Neuronal stem cell (in vitro differentiated cells): ENCODE measurements around the gene PSMG3.

Experiments
- DNase-seq: peaks from one replicate; pipeline ENCODE4 v3.0.0-alpha.2; 2013; ENCODE audit warnings: low spot score
- H2AFZ ChIP-seq: one replicate; pipeline ENCODE4 v1.6.1; 2013; ENCODE audit warnings: mild to moderate bottlenecking, low read length, inconsistent platforms
- H2AK5ac ChIP-seq: 2 replicates; pipeline ENCODE4 v1.6.1; 2013; ENCODE audit warnings: low read depth, mild to moderate bottlenecking, inconsistent platforms, low read length, moderate library complexity, mixed read lengths
- H2BK120ac ChIP-seq: 2 replicates; pipeline ENCODE4 v1.6.1; 2013; ENCODE audit warnings: low read depth, mild to moderate bottlenecking, inconsistent platforms, low read length, moderate library complexity, mixed read lengths
- H2BK12ac ChIP-seq: one replicate; pipeline ENCODE4 v1.6.1; 2013; ENCODE audit warnings: low read length, inconsistent platforms
- H2BK15ac ChIP-seq: 2 replicates; pipeline ENCODE4 v1.6.1; 2013; ENCODE audit warnings: mild to moderate bottlenecking, low read length, inconsistent platforms, mixed read lengths
- H2BK5ac ChIP-seq: one replicate; pipeline ENCODE4 v1.6.1; 2013; ENCODE audit warnings: inconsistent platforms, mild to moderate bottlenecking, low read length, moderate library complexity
- H3K14ac ChIP-seq: one replicate; pipeline ENCODE4 v1.6.1; 2013; ENCODE audit warnings: low read length, inconsistent platforms
- H3K18ac ChIP-seq: 2 replicates; pipeline ENCODE4 v1.6.1; 2013; ENCODE audit warnings: low read length, inconsistent platforms
- H3K23ac ChIP-seq: 2 replicates; pipeline ENCODE4 v1.6.1; 2013; ENCODE audit warnings: low read depth, mild to moderate bottlenecking, mixed read lengths, low read length, inconsistent platforms; ENCODE audit not compliant: poor library complexity
- H3K27ac ChIP-seq: replicated peaks from 3 replicates; pipeline ENCODE4 v1.5.1; 2013; ENCODE audit warnings: low read length, inconsistent platforms
- H3K27me3 ChIP-seq, 3 experiments: 2 replicates each; pipeline ENCODE4 v1.6.1; 2013; ENCODE audit warnings: low read length in 3 of 3, mild to moderate bottlenecking in 2 of 3, inconsistent platforms in 1 of 3, low read depth in 1 of 3, mixed read lengths in 1 of 3, moderate library complexity in 1 of 3; ENCODE audit not compliant: control insufficient read depth in 3 of 3, insufficient read depth in 3 of 3
- H3K36me3 ChIP-seq, 2 donors: replicated peaks in 1 of 2; 2 replicates each; pipeline ENCODE4 v1.6.1; 2013; ENCODE audit warnings: low read length in 2 of 2; ENCODE audit not compliant: control insufficient read depth in 2 of 2, insufficient read depth in 2 of 2
- H3K4ac ChIP-seq: 2 replicates; pipeline ENCODE4 v1.6.1; 2013; ENCODE audit warnings: inconsistent platforms, mild to moderate bottlenecking, low read length, moderate library complexity
- H3K4me1 ChIP-seq, 2 donors: 1 replicate in 1 of 2; 2 replicates in 1 of 2; pipeline ENCODE4 v1.6.1; 2013; ENCODE audit warnings: low read length in 2 of 2, low read depth in 1 of 2; ENCODE audit not compliant: control insufficient read depth in 2 of 2, insufficient read depth in 1 of 2
- H3K4me2 ChIP-seq: one replicate; pipeline ENCODE4 v1.6.1; 2013; ENCODE audit warnings: mild to moderate bottlenecking, low read length, inconsistent platforms; ENCODE audit not compliant: insufficient read depth, poor library complexity, severe bottlenecking
- H3K4me3 ChIP-seq, 2 donors: 2 replicates each; pipeline ENCODE4 v1.5.1; 2013; ENCODE audit warnings: low read length in 2 of 2, mild to moderate bottlenecking in 2 of 2, inconsistent platforms in 1 of 2, moderate library complexity in 1 of 2
- H3K79me1 ChIP-seq: one replicate; pipeline ENCODE4 v1.6.1; 2013; ENCODE audit warnings: low read depth, mild to moderate bottlenecking, inconsistent platforms, low read length, moderate library complexity
- H3K9ac ChIP-seq: one replicate; pipeline ENCODE4 v1.6.1; 2013; ENCODE audit warnings: mild to moderate bottlenecking, low read depth, low read length, inconsistent platforms; ENCODE audit not compliant: poor library complexity
- H3K9me3 ChIP-seq, 2 donors: replicated peaks in 1 of 2; 2 replicates each; pipeline versions ENCODE3 to v1.6.1; 2013; ENCODE audit warnings: low read length in 2 of 2, mild to moderate bottlenecking in 2 of 2, inconsistent platforms in 1 of 2, low read depth in 1 of 2, mixed read lengths in 1 of 2, moderate library complexity in 1 of 2; ENCODE audit not compliant: control insufficient read depth in 2 of 2, insufficient read depth in 1 of 2
- H4K8ac ChIP-seq: one replicate; pipeline ENCODE4 v1.6.1; 2013; ENCODE audit warnings: low read depth, mild to moderate bottlenecking, inconsistent platforms, low read length, moderate library complexity
- H4K91ac ChIP-seq: one replicate; pipeline ENCODE4 v1.6.1; 2013; ENCODE audit warnings: low read length, low read depth, mild to moderate bottlenecking, inconsistent platforms; ENCODE audit not compliant: poor library complexity
- WGBS, 2 donors: extraction: QIAGEN DNeasy Blood & Tissue Kit; methylation state at CpG; one replicate each; pipeline ENCODE4 v1.1.7; 2013; ENCODE audit warnings: missing lambda C conversion rate in 2 of 2, mixed read lengths in 1 of 2; ENCODE audit not compliant: insufficient read length in 2 of 2, insufficient replicate concordance in 1 of 2; ENCODE audit errors: extremely low coverage in 2 of 2; 5-methylcytosine and 5-hydroxymethylcytosine counted together

PSMG3 gene

DNA sequence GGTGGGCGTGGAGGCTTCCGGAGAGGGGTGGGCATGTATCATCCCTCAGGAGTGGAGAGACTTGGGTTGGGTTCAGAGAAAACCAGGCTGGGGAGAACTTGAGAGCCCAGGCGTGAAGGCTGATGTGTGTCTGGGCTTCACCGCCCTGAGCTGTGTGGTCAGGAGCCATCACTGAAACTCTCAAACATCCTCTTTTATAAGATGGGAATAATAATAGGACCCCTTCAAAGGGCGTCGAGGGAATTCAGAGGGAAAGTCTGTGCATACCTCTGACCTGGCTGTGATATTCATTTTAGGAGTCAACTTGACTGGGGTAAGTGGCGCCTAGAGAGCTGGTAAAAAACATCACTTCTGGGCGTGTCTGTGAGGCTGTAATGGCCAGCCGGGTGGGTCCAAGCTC, 21.1 kb upstream of the PSMG3 start:
- H3K9ac ChIP-seq, result no peak overlapping the region
- no peak overlapping the region for H3K18ac ChIP-seq
- no peak overlapping the region for H2AK5ac ChIP-seq
- no peak overlapping the region for H3K4me2 ChIP-seq
- H3K79me1 ChIP-seq, result no peaks in the 10 kb centered on the region
- H3K9me3 ChIP-seq, result peaks cover 0 to 6% of the 10 kb centered on the region in 2 donors
- H3K4ac ChIP-seq, result no peak overlapping the region
- H3K4me1 ChIP-seq, result peaks cover 0 to 2% of the 10 kb centered on the region in 2 donors
- no peak for DNase-seq
- no peak overlapping the region for H2AFZ ChIP-seq
- H4K91ac ChIP-seq, result no peak overlapping the region
- no peaks in the 10 kb centered on the region for H3K36me3 ChIP-seq
- H3K23ac ChIP-seq, result no peak overlapping the region
- H2BK15ac ChIP-seq, result peak overlapping the region; percentile 37
- no peak overlapping the region for H2BK12ac ChIP-seq
- no peak overlapping the region for H2BK5ac ChIP-seq
- H3K27me3 ChIP-seq, result peaks cover 0 to 12% (median 0%) of the 10 kb centered on the region in 3 experiments
- H3K4me3 ChIP-seq, result no peak overlapping the region
- WGBS, 2 donors, result no CpG with 5 or more reads among the region's 9 CpGs
- H2BK120ac ChIP-seq, result no peak overlapping the region
- no peak overlapping the region for H4K8ac ChIP-seq
- no peak overlapping the region for H3K14ac ChIP-seq
- H3K27ac ChIP-seq, result no peak overlapping the region

DNA sequence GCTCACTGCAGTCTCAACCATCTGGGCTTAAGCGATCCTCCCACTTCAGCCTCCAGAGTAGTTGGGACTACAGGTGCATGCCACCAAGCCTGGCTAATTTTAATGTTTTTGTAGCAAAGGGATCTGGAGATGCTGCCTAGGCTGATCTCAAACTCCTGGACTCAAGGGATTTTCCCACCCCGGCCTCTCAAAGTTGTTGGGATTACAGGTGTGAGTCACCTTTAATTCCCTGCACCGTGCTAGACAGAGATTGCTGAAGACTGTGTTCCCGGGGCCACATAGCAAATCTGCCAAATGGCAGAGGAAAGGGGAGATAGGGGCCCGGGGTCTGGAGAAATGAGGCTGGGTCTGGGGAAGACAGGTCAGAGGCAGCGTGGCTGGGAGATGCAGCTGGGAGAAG, 20.6 kb upstream of the PSMG3 start:
- H3K79me1 ChIP-seq, result no peaks in the 10 kb centered on the region
- H2BK120ac ChIP-seq, result no peak overlapping the region
- no peak for DNase-seq
- H3K9me3 ChIP-seq, result peaks cover 0 to 6% of the 10 kb centered on the region in 2 donors
- no peak overlapping the region for H2AFZ ChIP-seq
- H2BK12ac ChIP-seq, result no peak overlapping the region
- no peak overlapping the region for H3K23ac ChIP-seq
- no CpG with 5 or more reads among the region's 6 CpGs for WGBS, 2 donors
- H2BK15ac ChIP-seq, result no peak overlapping the region
- no peak overlapping the region for H3K4me2 ChIP-seq
- H3K4ac ChIP-seq, result no peak overlapping the region
- H3K4me3 ChIP-seq, result no peak overlapping the region
- H2BK5ac ChIP-seq, result no peak overlapping the region
- H4K91ac ChIP-seq, result no peak overlapping the region
- no peak overlapping the region for H3K27ac ChIP-seq
- no peaks in the 10 kb centered on the region for H3K36me3 ChIP-seq
- no peak overlapping the region for H2AK5ac ChIP-seq
- H3K9ac ChIP-seq, result no peak overlapping the region
- no peak overlapping the region for H4K8ac ChIP-seq
- H3K14ac ChIP-seq, result no peak overlapping the region
- peaks cover 0 to 2% of the 10 kb centered on the region in 2 donors for H3K4me1 ChIP-seq
- no peak overlapping the region for H3K18ac ChIP-seq
- H3K27me3 ChIP-seq, result peaks cover 0 to 12% (median 0%) of the 10 kb centered on the region in 3 experiments

- no peak overlapping the region for H2AK5ac ChIP-seq
- H3K23ac ChIP-seq, result no peak overlapping the region
- H3K9ac ChIP-seq, result no peak overlapping the region
- no peak overlapping the region for H3K4me2 ChIP-seq
- H2BK12ac ChIP-seq, result no peak overlapping the region
- peaks cover 0 to 2% of the 10 kb centered on the region in 2 donors for H3K4me1 ChIP-seq
- H3K27ac ChIP-seq, result no peak overlapping the region
- no peak overlapping the region for H4K91ac ChIP-seq
- H3K9me3 ChIP-seq, result peaks cover 0 to 6% of the 10 kb centered on the region in 2 donors
- peak overlapping the region; percentile 15 for H2BK15ac ChIP-seq
- peaks cover 0 to 12% (median 0%) of the 10 kb centered on the region in 3 experiments for H3K27me3 ChIP-seq
- H3K79me1 ChIP-seq, result no peaks in the 10 kb centered on the region
- H3K4ac ChIP-seq, result no peak overlapping the region
- no peak overlapping the region for H3K18ac ChIP-seq
- no peak overlapping the region for H4K8ac ChIP-seq
- no peak overlapping the region for H2AFZ ChIP-seq
- H3K4me3 ChIP-seq, result no peak overlapping the region
- no CpG with 5 or more reads among the region's 1 CpG for WGBS, 2 donors
- no peak overlapping the region for H2BK120ac ChIP-seq
- DNase-seq, result no peak
- H3K14ac ChIP-seq, result no peak overlapping the region
- H3K36me3 ChIP-seq, result no peaks in the 10 kb centered on the region
- H2BK5ac ChIP-seq, result no peak overlapping the region
Observed at GRCh38 chr7:1588978-1589377, 19.1 kb upstream of the PSMG3 start.

DNA sequence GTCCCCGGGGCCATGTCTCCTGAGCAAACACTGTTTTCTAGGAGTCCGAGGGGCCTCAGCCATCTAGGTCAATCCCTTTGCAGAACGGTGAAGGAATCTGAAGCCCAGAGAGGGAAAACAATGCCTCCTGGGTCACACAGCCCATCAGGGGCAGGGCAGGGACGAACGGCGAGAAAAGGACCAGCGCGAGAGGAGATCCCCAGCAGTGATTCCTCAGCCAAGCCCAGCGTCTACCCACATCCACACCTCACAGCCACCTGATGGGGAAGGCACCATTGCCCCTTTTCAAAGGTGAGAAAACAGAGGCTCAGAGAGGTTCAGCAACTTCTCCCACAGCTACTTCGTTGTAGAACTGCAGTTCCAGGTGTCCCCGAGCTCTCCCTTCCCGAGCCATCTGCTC, 17.9 kb upstream of the PSMG3 start:
- Histone ChIP-seq H3K14ac (no peak overlapping the region), H3K4me2 (no peak overlapping the region), H3K18ac (no peak overlapping the region), H2AFZ (no peak overlapping the region), H3K27me3 (peaks cover 0 to 12% (median 0%) of the 10 kb centered on the region in 3 experiments), H3K79me1 (no peaks in the 10 kb centered on the region), H2AK5ac (peak overlapping the region; percentile 88), H4K91ac (no peak overlapping the region), H4K8ac (no peak overlapping the region), H3K9me3 (peaks cover 0 to 6% of the 10 kb centered on the region in 2 donors), H3K9ac (no peak overlapping the region), H2BK5ac (peak overlapping the region; percentile 39), H2BK15ac (no peak overlapping the region), H3K36me3 (no peaks in the 10 kb centered on the region), H3K4me3 (no peak overlapping the region), H3K4ac (peak overlapping the region; percentile 76), H3K23ac (no peak overlapping the region), H2BK120ac (no peak overlapping the region), H3K4me1 (peaks cover 0 to 2% of the 10 kb centered on the region in 2 donors), H3K27ac (no peak overlapping the region), H2BK12ac (no peak overlapping the region)
- no CpG with 5 or more reads among the region's 12 CpGs for WGBS, 2 donors
- DNase-seq, result no peak
